ENCODE data around the gene UBE2Q2. TPM values are rescaled to one million over a fixed set of nuclear protein-coding genes. Genes with fewer than 3 reads are reported as not detected.
A peak's percentile ranks its signal among the peaks of the same experiment; 100 is the strongest.
"Not testable (repeated sequence)": the region's sequence is repeated elsewhere in the genome, so short reads cannot be mapped to it uniquely, and the experiment has no call there.

Gene UBE2Q2
- 55.4 and 63.6 TPM in 2 replicates for total RNA-seq (2014; rRNA removed; shearing (Covaris generic))
- polyA plus RNA-seq (2016; fragmentation: Nextera tagmentation; extraction: Ambion mirVana) = 41.8 and 44.1 TPM in 2 replicates

GRCh38 chr15:75842722-75843677 lies at the start of gene UBE2Q2:
UBE2Q2 (plus strand) TSS chr15:75843447; CDS start chr15:75843667, 220 bp downstream.
- in situ Hi-C loops (cut with MboI) = no loop called here
- Histone ChIP-seq H3F3A (ENCODE audit: insufficient read depth) (peaks cover 38% of the 10 kb centered on the region), H3K4me2 (ENCODE audit: unreplicated experiment) (peak within 1 kb of the TSS; percentile 89), H3K9me3 (ENCODE audit: low read depth) (no peaks in the 10 kb centered on the region), H4K20me1 (ENCODE audit: insufficient read depth) (no peaks in the 10 kb centered on the region; the same call in 1 of the 2 replicates), H2AFZ (peak within 1 kb of the TSS; percentile 70), H3K9ac (peak within 1 kb of the TSS; percentile 94), H3K4me3 (peak within 1 kb of the TSS; percentile 92), H3K36me3 (ENCODE audit: low read depth) (no peaks in the 10 kb centered on the region), H3K9me2 (ENCODE audit: insufficient read depth) (no peaks in the 10 kb centered on the region), H3K79me2 (ENCODE audit: insufficient read depth) (peaks cover 39% of the 10 kb centered on the region), H3K27ac (peak within 1 kb of the TSS; percentile 65), H3K4me1 (ENCODE audit: insufficient read depth) (peaks cover 13% of the 10 kb centered on the region), H3K27me3 (replicated peaks; ENCODE audit: insufficient read depth) (no peaks in the 10 kb centered on the region)
- WGBS, 2 experiments (ENCODE audit: low coverage in 1 of 2, low lambda C conversion rate in 2 of 2, missing lambda C conversion rate in 2 of 2) = 1 to 2% methylated on average over 45 to 78 of the region's 109 CpGs
- no peak for TF ChIP-seq EZH2phosphoT487 (IDR thresholded peaks at IDR 0.05; ENCODE audit: insufficient read depth, low read depth)
- no peak for TF ChIP-seq EZH2 (IDR thresholded peaks at IDR 0.05; ENCODE audit: insufficient read depth, poor library complexity, severe bottlenecking)
- DNase-seq = peak; percentile 84

GRCh38 chr15:75796321-75796720 lies 46.9 kb upstream of the UBE2Q2 start:
- 51 to 66% methylated on average over 2 of the region's 2 CpGs for WGBS, 2 experiments (ENCODE audit: low coverage in 1 of 2, low lambda C conversion rate in 2 of 2, missing lambda C conversion rate in 2 of 2)
- in situ Hi-C loops (cut with MboI) = loop anchor here (10.0 kb wide), 1 partner anchor 102 kb away; no protein-coding TSS in a partner anchor

GRCh38 chr15:75797146-75797545 lies 46.1 kb upstream of the UBE2Q2 start:
- in situ Hi-C loops (cut with MboI) = loop anchor here (10.0 kb wide), 1 partner anchor 102 kb away; no protein-coding TSS in a partner anchor
- H3K4me1 ChIP-seq (ENCODE audit: insufficient read depth); H3K9me3 ChIP-seq (ENCODE audit: low read depth); DNase-seq; H3K9ac ChIP-seq; H3K4me3 ChIP-seq; H3K27ac ChIP-seq; H3K79me2 ChIP-seq (ENCODE audit: insufficient read depth); H3K36me3 ChIP-seq (ENCODE audit: low read depth); H2AFZ ChIP-seq; H4K20me1 ChIP-seq (ENCODE audit: insufficient read depth); H3K9me2 ChIP-seq (ENCODE audit: insufficient read depth); H3K4me2 ChIP-seq (ENCODE audit: unreplicated experiment); H3F3A ChIP-seq (ENCODE audit: insufficient read depth): not testable (repeated sequence)
- 93 to 94% methylated on average over 1 of the region's 1 CpG for WGBS, 2 experiments (ENCODE audit: low coverage in 1 of 2, low lambda C conversion rate in 2 of 2, missing lambda C conversion rate in 2 of 2)
- peaks cover 42% of the 10 kb centered on the region for H3K27me3 ChIP-seq (replicated peaks; ENCODE audit: insufficient read depth)

More at GRCh38 chr15:75796321-75796720, 46.9 kb upstream of the UBE2Q2 start:
- H3K9me2 ChIP-seq (ENCODE audit: insufficient read depth) = no peaks in the 10 kb centered on the region
- no peak overlapping the region for H3K27ac ChIP-seq
- H3K9me3 ChIP-seq (ENCODE audit: low read depth) = no peaks in the 10 kb centered on the region
- no peak for DNase-seq
- H3K4me3 ChIP-seq = no peak overlapping the region
- no peak overlapping the region for H3K4me2 ChIP-seq (ENCODE audit: unreplicated experiment)
- H3K79me2 ChIP-seq (ENCODE audit: insufficient read depth) = no peaks in the 10 kb centered on the region
- H3K27me3 ChIP-seq (replicated peaks; ENCODE audit: insufficient read depth) = peaks cover 40% of the 10 kb centered on the region
- H3K36me3 ChIP-seq (ENCODE audit: low read depth) = no peaks in the 10 kb centered on the region
- H3F3A ChIP-seq (ENCODE audit: insufficient read depth) = no peaks in the 10 kb centered on the region
- no peaks in the 10 kb centered on the region for H3K4me1 ChIP-seq (ENCODE audit: insufficient read depth)
- no peak overlapping the region for H3K9ac ChIP-seq
- no peaks in the 10 kb centered on the region for H4K20me1 ChIP-seq (ENCODE audit: insufficient read depth)
- TF ChIP-seq EZH2 (IDR thresholded peaks at IDR 0.05; ENCODE audit: insufficient read depth, poor library complexity, severe bottlenecking) (no peak), EZH2phosphoT487 (IDR thresholded peaks at IDR 0.05; ENCODE audit: insufficient read depth, low read depth) (no peak)
- H2AFZ ChIP-seq = no peak overlapping the region

- in situ Hi-C loops (cut with MboI) = loop anchor here (10.0 kb wide), 1 partner anchor 104 kb away; no protein-coding TSS in a partner anchor
- Histone ChIP-seq H3K9me3 (ENCODE audit: low read depth) (no peaks in the 10 kb centered on the region), H3K27ac (no peak overlapping the region), H3K9ac (no peak overlapping the region), H3K27me3 (replicated peaks; ENCODE audit: insufficient read depth) (peaks cover 34% of the 10 kb centered on the region), H3K4me3 (no peak overlapping the region), H3K4me1 (ENCODE audit: insufficient read depth) (0 out of 2 replicates have a peak, but pooled peaks cover 3% of the 10 kb centered on the region), H4K20me1 (ENCODE audit: insufficient read depth) (no peaks in the 10 kb centered on the region), H2AFZ (no peak overlapping the region), H3K36me3 (ENCODE audit: low read depth) (no peaks in the 10 kb centered on the region), H3K4me2 (ENCODE audit: unreplicated experiment) (no peak overlapping the region), H3F3A (ENCODE audit: insufficient read depth) (no peaks in the 10 kb centered on the region), H3K79me2 (ENCODE audit: insufficient read depth) (no peaks in the 10 kb centered on the region), H3K9me2 (ENCODE audit: insufficient read depth) (no peaks in the 10 kb centered on the region)
- no peak for DNase-seq
- TF ChIP-seq EZH2 (IDR thresholded peaks at IDR 0.05; ENCODE audit: insufficient read depth, poor library complexity, severe bottlenecking) (no peak), EZH2phosphoT487 (IDR thresholded peaks at IDR 0.05; ENCODE audit: insufficient read depth, low read depth) (no peak)
Measured at GRCh38 chr15:75799190-75799589, 44.1 kb upstream of the UBE2Q2 start.

GRCh38 chr15:75800409-75800808 lies 42.8 kb upstream of the UBE2Q2 start:
- not testable (repeated sequence) for H3K27ac ChIP-seq; H3K4me3 ChIP-seq; H3K36me3 ChIP-seq (ENCODE audit: low read depth); H3K9me2 ChIP-seq (ENCODE audit: insufficient read depth); H4K20me1 ChIP-seq (ENCODE audit: insufficient read depth); H3K9ac ChIP-seq; H2AFZ ChIP-seq; H3K4me2 ChIP-seq (ENCODE audit: unreplicated experiment); H3K4me1 ChIP-seq (ENCODE audit: insufficient read depth); DNase-seq; H3F3A ChIP-seq (ENCODE audit: insufficient read depth); H3K79me2 ChIP-seq (ENCODE audit: insufficient read depth); H3K9me3 ChIP-seq (ENCODE audit: low read depth)
- peaks cover 34% of the 10 kb centered on the region for H3K27me3 ChIP-seq (replicated peaks; ENCODE audit: insufficient read depth)
- 80 to 84% methylated on average over 4 of the region's 4 CpGs for whole genome bisulfite sequencing, 2 experiments (ENCODE audit: low coverage in 1 of 2, low lambda C conversion rate in 2 of 2, missing lambda C conversion rate in 2 of 2)
- in situ Hi-C loops (cut with MboI) = loop anchor here (25.0 kb wide), 1 partner anchor 337 kb away; no protein-coding TSS in a partner anchor
